ENCODE results near the gene ZDHHC3.

Gene ZDHHC3

GRCh38 chr3:44890852-44891251 is 85.1 kb downstream of the ZDHHC3 start:
- DNase-seq, result no peak

- DNase-seq, result no peak
These were observed 85.7 kb downstream of the ZDHHC3 start for GRCh38 chr3:44890258-44890657.

- no peak for DNase-seq
These were observed 88.9 kb downstream of the ZDHHC3 start for GRCh38 chr3:44887101-44887500.

- DNase-seq, result peak; percentile 21
These were observed 89.4 kb downstream of the ZDHHC3 start for GRCh38 chr3:44886561-44886960.

GRCh38 chr3:44885618-44886017 is 90.4 kb downstream of the ZDHHC3 start:
- DNase-seq, result peak; percentile 98

- DNase-seq, result peak; percentile 93
These were observed 92.0 kb downstream of the ZDHHC3 start for GRCh38 chr3:44883999-44884431.

- DNase-seq, result no peak
These were observed 92.6 kb downstream of the ZDHHC3 start for GRCh38 chr3:44883213-44883955.

- no peak for DNase-seq
These were observed 95.7 kb downstream of the ZDHHC3 start for GRCh38 chr3:44880284-44880683.

- no peak for DNase-seq
These were observed 98.6 kb downstream of the ZDHHC3 start for GRCh38 chr3:44877333-44877732.

- no peak for DNase-seq
These were observed 100.4 kb downstream of the ZDHHC3 start for GRCh38 chr3:44875596-44875995.

Data from HCEC 1CT (cell line).